Stimulated activated CD8-positive, alpha-beta memory T cell treated with anti-CD3 and anti-CD28 coated beads, Interleukin-7, amount 100 ng/mL, for 24 hours (primary cell): ENCODE data around the gene DCTN1.

Experiments used
- DNase-seq: peaks from one replicate; pipeline ENCODE4 v3.0.0-alpha.2; 2020; ENCODE audit warnings: low read depth

Gene DCTN1

GRCh38 chr2:74321737-74322136, 58.4 kb downstream of the DCTN1 start:
- DNase-seq = no peak

DNA sequence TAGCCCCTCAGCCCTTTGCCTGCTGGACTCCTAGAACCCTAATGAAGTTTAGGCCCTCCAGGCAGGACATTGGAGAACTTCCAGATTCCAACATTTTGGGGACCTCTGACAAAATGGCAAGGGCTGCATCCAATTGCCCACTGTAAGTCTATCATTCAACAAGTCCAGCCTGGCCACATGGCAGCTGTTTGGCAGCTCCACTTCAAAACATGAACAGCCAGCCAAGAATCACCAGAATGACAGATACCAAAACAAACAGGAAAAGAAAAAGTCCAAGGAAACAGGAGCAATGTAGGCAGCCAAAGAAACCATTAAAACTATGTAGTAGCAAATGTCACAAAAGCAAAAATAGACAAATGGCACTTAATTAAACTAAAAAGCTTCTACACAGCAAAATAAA, 62.4 kb downstream of the DCTN1 start:
- DNase-seq = no peak

DNA sequence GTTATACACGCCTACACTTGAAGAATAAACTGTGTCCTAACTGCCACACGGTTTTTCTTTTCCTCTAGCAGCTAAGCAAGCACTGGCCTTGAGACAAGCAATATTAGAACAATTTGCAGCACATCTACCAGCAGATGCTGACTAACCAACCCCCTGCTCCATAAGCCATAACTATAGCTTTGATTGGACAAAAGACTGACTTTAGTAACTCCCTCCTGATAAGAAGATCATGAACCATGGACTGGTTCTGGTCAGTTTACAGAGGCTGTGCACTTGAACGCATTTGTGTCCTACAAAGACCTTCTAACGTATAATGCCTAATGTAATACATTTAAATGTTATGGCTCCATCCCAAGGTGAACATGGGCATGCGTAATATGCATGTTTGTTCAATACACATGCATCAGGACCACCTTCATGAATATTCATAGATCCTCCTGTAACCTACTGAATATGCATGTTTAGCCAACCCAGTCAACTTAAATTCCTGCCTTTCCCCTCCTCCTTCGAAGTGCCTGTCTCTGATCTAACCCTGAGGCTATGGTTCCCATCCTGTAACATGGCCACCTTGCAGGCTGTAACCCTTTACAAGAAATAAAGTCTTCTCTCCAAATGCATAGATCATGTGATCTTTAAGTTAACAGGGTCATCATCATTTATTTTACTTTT, 63.4 kb downstream of the DCTN1 start:
- no peak for DNase-seq

- DNase-seq = no peak
Observed at GRCh38 chr2:74314107-74314506, 66.0 kb downstream of the DCTN1 start.

GRCh38 chr2:74313497-74313896, 66.6 kb downstream of the DCTN1 start:
- no peak for DNase-seq

DNA sequence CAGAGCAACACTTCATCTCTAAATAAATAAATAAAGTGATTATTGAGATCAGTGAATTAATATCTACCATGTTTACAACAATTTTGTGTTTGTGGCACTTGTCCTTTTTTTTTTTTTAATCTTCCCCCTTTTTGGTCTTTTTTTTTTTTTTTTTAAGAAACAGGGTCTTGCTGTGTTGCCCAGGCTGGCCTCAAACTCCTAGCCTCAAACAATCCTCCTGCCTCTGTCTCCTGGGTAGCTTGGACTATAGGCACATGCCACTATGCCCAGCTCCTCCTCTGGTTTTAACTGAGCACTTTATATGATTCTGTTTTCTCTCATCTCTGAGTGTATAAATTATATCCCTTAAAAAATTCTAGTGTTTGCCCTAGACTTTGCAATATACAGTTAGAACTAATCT, 67.2 kb downstream of the DCTN1 start:
- no peak for DNase-seq
